Stimulated activated CD4-positive, alpha-beta T cell treated with anti-CD3 and anti-CD28 coated beads, Interleukin-4, amount 100 ng/mL, for 24 hours (primary cell): ENCODE measurements around the gene PPAN.
A peak's percentile ranks its signal among the peaks of the same experiment; 100 is the strongest.

Experiments used
- DNase-seq: peaks from one replicate; pipeline ENCODE4 v3.0.0-alpha.2; 2020

PPAN gene, protein sequence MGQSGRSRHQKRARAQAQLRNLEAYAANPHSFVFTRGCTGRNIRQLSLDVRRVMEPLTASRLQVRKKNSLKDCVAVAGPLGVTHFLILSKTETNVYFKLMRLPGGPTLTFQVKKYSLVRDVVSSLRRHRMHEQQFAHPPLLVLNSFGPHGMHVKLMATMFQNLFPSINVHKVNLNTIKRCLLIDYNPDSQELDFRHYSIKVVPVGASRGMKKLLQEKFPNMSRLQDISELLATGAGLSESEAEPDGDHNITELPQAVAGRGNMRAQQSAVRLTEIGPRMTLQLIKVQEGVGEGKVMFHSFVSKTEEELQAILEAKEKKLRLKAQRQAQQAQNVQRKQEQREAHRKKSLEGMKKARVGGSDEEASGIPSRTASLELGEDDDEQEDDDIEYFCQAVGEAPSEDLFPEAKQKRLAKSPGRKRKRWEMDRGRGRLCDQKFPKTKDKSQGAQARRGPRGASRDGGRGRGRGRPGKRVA

DNA sequence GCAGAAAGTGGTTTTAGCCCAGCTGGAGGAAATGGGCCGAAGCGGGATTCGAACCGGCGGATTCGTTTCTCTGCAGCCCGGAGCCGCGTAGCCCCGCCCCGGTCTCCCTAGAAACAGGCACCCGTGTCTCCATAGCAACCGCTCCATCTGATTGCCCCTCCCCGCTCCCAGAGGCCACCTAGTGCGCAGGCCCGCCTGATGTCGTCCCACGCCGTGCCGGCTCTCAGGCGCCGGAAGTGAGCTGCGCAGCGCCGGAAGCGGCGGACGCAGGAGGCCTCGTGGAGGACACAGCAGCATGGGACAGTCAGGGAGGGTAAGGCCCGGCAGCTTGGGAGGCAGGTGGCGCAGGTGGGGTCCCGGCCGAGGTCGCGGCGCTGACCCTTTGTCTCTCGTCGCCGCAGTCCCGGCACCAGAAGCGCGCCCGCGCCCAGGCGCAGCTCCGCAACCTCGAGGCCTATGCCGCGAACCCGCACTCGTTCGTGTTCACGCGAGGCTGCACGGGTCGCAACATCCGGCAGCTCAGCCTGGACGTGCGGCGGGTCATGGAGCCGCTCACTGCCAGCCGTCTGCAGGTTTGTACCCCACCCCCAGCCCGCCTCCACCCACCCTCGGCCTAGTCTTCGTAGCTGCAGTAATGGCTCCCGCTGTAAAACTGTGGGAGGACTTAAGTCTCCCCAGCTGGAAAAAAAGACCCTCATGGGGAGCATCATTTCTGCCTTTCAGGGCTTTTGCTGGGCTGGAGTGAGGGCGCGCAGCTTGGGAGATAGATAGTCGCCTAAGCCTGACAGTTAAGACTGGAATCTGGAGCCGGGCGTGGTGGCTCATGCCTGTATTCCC is at the start of gene PPAN:
PPAN (plus strand) TSS at position 263 of the 837 bp plus-strand sequence; CDS start at position 296, 33 bp downstream.
- peak; percentile 98 for DNase-seq

DNA sequence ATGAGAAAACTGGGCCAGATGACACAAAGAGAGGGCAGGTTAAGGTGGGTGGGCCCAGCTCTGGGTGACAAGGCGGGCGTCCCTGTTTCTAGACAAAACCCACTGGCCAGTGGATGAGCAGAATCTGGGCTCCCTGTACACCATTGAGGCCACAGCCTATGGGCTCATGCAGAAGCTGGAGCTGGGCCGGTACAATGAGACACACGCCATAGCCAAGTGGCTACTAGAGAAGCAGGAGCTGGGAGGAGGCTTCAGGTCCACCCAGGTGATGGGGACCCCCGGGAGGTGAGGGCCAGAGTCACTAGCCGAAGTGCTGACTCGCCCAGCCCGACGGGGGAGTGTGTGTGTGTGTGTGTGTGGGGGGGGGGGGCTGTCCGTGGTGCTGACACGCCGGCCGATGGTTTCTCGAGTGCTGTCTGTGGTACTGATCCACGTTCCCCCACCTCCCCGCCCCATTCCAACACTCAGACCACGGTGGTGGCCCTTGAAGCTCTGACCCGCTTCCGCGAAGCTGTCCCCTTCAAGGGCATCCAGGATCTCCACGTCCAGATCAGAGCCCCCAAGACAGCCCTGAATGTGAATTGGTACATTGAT is 44.3 kb upstream of the PPAN start:
- DNase-seq = no peak

DNA sequence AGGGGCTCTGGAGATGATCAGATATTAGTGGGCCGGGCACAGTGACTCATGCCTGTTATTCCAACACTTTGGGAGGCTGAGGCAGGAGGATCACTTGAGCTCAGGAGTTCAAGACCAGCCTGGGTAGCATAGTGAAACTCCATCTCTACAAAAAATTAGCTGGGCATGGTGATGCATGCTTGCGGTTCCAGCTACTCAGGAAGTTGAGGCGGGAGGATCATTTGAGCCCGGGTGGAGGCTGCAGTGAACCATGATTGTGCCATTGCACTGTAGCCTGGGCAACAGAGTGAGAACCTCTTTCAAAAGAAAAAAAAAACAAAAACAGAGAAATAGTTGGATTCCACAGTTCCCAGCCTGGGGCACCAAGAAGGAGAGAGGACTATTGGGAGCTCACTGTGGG is 38.0 kb upstream of the PPAN start:
- DNase-seq = no peak

DNA sequence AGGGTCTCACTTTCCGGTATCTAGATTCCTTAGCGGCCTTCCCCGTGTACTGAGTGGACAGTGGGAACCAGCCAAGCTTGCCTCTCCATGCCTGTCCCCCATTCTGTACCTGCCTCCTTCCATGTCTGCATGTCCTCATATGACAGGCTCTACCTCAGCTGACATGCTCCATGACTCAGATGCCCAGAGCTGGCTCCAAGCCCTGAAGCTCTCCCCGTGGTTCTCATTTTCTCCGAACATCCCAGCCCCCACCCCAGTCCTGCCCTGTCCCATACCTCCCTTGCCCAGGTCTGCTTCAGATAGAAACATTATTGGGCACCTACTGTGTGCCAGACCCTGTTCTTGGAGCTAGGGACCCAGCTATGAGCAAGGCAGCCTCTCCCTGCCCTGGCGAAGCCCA is 37.1 kb upstream of the PPAN start:
- no peak for DNase-seq

DNA sequence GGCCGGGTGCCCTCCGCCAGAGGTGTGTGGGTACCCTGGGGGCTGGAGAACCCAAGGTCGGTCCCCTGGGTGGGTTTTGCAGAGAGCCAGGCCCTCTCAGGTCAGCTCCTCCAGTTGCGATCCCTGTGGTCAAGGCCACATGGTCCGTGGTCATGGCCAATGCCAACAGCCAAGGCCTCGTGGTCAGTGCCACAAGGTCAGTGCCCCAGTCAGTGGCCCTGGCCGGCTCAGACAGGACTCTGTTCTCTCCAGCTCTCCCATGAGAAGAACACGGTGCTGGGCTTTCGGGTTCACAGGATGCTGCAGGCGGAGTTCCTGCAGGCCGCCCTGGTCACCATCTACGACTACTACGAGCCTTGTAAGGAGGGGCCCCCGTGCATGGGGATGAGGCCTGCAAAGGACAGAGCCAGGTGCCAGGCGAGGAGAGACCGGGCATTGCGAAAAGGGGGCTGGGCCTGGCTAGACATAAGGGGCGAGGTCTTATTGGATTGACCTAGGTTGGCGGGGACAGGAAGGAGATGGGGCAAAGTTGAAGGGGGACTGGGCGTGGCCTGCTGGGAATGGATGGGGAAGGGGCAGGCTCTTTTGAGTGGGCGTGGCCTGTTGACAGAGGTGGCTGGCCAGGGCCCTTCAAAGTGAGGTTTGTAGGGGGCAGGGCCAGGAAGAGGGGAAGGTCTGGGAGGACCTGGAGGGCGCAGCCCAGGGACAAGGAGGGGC is 35.3 kb upstream of the PPAN start:
- no peak for DNase-seq

DNA sequence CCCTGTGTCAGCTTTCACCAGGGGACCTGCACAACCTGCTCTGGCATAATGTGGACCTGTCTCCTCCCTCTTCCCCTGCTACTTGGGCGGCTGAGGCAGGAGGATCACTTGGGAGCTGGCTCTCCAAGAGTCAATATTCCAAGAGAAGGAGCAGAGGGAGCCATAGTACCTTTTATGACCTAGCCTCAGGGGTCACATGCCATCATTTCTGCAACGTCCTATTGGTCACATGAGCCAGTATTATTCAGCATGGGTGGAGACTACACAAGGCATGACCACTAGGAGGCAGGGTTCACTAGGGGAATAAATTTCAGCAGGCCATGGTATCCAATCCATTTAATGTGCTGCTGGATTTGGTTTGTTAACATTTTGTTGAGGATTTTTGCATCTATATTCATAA is 32.0 kb upstream of the PPAN start:
- DNase-seq = peak; percentile 67

DNA sequence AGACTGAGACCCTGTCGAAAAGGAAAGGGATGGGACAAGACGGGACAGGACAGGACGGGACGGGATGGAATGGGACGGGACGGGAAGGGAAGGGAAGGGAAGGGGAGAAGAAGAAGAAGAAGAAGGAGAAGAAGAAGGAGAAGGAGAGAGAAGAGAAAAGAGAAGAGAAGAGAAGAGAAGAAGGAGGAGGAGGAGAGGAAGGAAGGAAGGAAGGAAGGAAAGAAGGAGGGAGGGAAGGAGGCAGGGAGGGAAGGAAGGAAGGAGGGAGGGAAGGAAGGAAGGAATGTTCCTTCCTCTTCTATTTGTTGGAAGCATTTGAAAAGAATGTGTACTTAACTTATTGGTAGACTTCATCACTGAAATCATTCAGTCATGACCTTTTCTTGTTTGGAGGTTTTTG is 29.6 kb upstream of the PPAN start:
- no peak for DNase-seq

DNA sequence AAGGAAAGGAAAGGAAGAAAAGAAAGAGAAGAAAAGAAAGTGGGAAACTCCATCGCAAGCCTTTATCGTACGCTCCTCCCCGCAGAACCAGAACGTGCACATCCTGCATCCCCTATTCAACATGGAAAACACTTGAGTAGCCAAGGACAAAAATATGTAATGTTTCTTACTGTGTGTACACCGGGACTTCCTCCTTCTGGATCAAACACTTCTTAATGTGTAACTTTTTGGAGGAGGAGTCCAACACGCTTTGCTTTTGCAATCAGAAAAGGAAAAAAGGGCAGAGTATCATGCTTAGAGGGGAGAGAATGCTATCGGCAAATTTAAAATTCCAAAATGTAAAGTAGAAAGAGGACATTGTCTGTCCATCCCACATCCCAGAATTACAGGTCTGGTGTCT is 27.8 kb upstream of the PPAN start:
- no peak for DNase-seq

DNA sequence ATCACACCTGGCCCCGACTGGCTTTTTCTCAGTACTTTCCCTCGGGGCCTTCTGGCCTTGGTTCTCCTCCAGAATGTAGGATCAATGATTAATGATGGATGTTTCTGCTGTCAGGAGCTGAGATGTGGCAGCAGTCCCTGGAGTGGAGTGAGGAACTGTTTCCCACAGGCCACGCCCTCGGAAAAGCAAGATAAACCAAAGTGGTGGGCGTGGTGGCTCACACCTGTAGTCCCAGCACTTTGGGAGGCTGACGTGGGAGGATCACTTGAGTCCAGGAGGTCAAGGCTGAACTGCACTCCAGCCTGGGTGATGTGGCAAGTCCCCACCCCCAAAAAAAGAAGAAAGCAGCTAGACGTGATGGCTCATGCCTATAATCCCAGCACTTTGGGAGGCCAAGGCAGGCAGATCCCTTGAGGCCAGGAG is 27.1 kb upstream of the PPAN start:
- no peak for DNase-seq

DNA sequence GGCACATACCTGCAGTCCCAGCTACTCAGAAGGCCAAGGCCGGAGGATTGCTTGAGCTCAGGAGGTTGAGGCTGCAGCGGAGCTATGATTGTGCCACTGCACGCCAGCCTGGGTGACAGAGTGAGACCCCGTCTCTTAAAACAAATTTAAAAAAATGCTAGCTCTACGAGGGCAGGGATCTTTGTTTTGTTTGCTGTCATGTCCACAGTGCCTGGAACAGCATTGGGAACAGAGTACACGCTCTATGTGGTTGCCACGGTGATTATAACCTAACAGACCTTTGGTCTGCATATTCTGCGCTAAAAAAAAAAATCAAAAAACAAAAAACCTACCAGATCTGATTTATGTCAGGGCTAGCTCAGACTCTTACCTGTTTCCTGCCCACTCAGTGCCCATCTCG is 22.3 kb upstream of the PPAN start:
- DNase-seq = no peak

DNA sequence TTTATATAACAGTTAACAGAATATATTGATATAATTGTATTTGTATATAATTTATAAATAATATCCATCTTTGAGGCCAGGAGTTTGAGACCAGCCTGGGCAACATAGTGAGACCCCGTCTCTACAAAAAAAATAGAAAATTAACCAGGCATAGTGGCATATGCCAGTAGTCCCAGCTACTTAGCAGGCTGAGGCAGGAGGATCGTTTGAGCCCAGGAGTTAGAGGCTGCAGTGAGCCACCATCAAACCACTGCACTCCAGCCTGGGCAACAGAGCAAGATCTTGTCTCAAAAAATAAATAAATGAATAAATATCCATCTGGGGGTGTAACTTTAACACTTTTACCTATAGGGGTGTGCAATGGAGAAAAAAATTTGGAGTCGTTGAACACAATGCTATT is 21.4 kb upstream of the PPAN start:
- DNase-seq = no peak

DNA sequence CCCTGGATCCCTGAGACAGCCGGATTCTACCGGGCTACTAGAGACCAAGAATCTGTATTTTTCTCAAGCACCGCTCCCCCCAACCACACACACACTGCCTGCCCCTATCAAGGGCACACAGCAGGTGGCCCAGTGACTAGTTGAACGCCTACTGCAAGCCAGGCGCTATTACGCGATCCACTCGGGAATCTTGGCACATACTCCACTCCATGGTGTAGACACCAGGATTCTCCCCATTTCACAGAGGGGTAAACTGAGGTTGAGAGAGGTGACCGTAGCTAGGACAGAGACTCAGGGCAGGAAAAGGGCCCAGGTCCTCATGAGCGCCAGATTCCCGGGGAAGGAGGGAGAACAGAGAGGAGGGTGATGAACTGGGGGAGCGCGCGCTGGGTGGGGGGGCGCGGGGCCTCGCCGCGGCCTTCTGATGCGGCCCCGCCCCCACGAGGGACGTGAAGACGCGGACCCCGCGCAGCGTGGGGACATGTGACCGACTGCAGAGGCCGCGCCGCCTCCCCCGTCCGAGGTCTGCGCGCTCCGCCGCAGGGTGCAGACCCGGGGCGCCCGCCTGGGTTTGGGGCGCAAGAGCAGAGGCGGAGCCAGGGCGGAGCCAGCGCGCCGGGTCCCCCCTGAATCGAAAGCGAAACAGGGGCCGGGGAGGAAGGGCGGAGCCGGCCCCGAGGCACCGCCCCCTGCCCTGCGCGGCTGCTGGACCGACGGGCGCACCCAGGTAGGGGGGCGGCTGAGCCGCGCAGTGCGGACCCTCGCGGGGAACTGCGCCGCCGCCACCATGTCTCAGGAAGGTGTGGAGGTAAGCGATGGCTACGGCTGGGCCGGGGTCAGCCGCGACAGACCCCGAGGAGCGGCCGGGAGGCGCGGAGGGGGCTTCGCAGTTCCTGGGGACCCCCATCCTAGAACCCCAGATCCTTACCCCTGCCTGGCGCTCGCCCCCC is 20.2 kb upstream of the PPAN start, which contains the start of gene SHFL:
SHFL (plus strand) TSS at position 677 of the 950 bp plus-strand sequence; CDS start at position 788, 111 bp downstream.
- peak; percentile 76 for DNase-seq

DNA sequence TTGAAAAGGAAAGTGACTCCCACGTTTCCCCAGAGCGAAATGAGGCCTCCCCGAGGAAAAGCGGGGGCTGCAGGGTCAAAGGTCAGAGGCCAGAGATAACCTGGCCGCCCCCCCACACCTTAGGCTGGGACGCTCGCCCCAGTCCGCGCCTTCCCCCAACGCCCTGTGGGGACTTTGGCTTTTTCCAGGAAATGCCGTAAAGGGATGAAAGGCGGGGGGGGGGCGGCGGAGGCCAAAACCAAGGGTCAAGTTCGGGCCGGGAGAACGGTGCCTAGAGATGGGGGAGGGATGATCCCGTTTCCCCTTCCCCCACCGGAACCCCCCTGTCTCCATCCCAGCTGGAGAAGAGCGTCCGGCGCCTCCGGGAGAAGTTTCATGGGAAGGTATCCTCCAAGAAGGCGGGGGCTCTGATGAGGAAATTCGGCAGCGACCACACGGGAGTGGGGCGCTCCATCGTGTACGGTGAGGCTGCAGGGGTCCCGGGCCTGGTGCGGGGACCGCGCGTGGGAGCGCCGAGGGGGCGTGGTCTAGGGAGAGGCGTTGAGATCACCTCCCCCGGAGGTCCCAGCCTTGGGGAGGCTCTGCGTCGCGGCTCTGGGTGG is 19.5 kb upstream of the PPAN start:
- DNase-seq = peak; percentile 43

DNA sequence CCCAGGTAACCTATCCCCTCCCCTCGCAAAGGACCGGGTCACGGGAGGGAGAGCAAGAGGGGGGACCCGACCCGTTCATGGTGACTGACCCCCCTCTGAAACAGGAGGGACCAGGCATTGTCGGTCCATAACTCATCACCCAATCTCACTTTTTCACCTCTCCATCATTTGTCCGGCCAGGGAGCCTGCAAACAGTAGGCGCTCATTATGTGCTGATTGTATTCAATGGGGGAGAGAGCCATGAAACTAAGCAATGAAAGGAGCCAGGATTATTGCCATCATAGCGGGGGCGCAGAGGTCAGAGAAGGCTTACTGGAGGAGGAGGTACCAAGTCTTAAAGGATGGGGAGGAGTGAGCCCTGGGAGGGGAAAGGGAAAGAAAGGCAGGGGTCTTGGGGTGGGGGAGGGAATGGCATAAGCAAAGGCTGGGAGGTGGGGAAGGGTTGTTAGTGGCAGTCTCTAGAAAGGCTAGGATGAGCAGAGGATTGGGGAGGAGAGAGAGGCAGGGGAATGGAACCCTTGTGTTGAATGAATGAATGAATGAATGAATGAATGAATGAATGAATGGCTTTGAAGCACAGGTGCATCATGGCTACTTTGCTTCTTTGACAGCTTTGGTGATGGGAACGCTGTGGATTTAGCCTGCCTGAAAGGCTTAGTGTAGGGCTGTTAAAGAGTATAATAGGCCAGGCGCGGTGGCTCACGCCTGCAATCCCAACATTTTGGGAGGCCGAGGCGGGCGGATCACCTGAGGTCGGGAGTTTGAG is 18.7 kb upstream of the PPAN start:
- DNase-seq = no peak

DNA sequence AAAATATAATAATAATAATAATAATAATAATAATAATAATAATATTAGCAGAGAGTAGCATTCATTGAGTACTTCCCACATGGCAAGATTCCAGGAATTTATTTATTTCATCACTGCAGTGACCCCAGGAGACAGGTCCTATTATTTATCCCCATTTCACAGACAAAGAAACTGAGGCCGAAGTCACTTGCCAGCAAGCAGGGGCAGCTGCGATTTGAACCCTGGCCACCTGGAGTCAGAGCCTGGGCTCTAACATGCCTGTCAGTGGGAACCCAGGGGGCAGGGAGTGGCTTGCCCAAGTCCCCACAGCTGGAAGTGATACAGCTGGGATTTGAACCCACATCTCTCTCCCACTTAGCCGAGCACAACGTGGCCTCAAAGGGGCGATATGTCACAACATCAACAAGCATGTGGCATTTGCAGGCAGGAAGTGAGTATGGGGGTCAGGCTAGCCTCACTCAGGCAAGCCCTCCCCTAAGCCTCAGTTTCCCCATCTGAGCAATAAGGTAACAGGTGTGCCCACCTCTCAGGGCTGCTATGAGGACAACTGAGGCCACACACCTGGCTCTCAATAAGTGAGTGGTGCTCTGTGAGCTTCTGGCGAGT is 17.1 kb upstream of the PPAN start:
- DNase-seq = no peak

DNA sequence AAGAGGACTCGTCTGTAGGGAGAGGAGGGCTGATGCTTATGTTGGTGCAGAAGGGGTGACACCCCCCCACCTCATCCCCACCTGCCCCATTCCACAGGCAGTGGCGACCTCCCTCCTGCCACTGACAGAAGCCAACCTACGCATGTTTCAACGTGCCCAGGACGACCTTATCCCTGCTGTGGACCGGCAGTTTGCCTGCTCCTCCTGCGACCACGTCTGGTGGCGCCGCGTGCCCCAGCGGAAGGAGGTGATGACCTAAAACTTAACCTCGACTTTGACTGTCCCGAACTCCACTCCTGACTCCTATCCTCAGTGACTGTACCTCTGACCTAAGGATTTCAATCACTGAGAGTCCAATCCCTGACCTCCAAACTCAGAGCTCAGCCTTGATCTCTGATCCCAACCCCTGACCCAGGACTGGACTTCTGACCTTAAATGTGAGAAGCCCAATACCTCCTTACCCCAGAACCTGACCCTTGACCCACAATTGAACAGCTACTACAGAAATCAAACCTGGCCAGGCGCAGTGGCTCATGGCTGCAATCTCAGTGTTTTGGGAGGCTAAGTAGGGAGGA is 16.3 kb upstream of the PPAN start:
- DNase-seq = no peak

DNA sequence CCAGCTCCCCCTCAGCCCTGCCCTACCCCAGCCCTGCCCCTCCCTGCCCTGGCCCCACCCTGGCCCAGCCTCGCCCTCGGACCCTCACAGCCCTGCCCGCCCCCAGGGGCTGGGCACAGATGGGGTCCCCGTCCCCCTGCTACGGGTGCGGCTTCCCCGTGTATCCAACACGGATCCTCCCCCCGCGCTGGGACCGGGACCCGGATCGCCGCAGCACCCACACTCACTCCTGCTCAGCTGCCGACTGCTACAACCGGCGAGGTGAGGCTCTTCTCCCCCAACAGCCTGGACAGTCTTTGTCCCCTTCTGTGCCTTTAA is 14.8 kb upstream of the PPAN start:
- no peak for DNase-seq

DNA sequence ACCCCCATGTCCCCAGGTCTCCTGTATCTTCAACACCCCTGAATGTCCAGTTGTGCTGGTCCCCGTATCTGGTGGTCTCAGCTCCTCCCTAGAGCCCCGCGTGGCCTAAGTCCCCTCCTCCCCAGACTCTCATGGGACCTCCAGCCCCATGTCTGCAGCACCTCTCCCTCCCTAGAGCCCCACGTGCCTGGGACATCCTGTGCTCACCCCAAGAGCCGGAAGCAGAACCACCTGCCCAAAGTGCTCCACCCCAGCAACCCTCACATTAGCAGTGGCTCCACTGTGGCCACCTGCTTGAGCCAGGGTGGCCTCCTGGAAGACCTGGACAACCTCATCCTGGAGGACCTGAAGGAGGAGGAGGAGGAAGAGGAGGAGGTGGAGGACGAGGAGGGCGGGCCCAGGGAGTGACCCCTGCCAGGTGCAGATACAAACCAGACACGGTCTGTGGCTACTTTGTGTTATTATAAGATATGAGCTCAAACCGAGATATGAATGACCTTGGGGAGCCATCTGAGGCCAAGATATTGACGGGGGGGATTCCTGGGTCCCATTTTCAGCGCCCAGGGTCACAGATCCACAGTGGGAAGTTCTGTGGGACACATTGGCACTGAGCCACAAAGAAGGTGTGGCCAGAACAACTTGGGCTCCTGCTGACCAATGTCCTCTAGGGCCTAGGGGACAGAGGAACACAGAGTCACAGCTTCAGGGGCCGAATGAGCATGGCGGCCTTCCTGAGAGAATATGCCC is 14.1 kb upstream of the PPAN start:
- no peak for DNase-seq
